Breast epithelium (tissue), 3 donors: ENCODE measurements around the gene NOS1AP.

ENCODE experiments used
- POLR2A ChIP-seq: fragments of 450-650 bp; IDR thresholded peaks from one replicate; pipeline ENCODE4 v1.6.1; 2016; ENCODE audit warnings: antibody characterized with exemption, mild to moderate bottlenecking, moderate library complexity
- TF ChIP-seq, protein P1 (sequence below), 3 donors: fragments of 450-650 bp; IDR thresholded peaks; one replicate each; pipeline ENCODE4 v1.5.1; 2016 to 2017; ENCODE audit warnings: antibody characterized with exemption in 3 of 3, mild to moderate bottlenecking in 3 of 3, moderate library complexity in 3 of 3

DNA sequence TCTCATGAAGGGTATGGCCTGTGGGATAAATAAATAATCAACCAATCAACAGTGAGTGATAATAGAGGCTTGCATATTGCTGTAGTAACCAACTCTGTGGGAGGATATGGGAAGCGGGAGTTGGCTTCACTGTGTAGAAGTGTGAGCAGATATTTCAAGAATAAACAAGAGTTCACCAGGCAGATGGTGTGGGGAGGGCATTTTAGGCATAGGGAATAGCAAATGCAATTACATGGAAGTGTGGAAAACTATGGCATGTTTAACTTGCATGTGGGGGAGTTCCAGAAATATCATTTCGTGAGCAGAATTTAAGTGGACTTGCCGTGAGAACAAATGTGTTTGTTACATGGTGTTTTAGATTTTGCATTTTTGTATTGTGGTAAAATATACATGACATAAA is 211.9 kb downstream of the NOS1AP start:
- TF ChIP-seq, protein P1, sequence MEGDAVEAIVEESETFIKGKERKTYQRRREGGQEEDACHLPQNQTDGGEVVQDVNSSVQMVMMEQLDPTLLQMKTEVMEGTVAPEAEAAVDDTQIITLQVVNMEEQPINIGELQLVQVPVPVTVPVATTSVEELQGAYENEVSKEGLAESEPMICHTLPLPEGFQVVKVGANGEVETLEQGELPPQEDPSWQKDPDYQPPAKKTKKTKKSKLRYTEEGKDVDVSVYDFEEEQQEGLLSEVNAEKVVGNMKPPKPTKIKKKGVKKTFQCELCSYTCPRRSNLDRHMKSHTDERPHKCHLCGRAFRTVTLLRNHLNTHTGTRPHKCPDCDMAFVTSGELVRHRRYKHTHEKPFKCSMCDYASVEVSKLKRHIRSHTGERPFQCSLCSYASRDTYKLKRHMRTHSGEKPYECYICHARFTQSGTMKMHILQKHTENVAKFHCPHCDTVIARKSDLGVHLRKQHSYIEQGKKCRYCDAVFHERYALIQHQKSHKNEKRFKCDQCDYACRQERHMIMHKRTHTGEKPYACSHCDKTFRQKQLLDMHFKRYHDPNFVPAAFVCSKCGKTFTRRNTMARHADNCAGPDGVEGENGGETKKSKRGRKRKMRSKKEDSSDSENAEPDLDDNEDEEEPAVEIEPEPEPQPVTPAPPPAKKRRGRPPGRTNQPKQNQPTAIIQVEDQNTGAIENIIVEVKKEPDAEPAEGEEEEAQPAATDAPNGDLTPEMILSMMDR (IDR thresholded peaks at IDR 0.05), result no peak
- TF ChIP-seq POLR2A, result no peak
